ENCODE data around the gene ALDH1A2.

DNA sequence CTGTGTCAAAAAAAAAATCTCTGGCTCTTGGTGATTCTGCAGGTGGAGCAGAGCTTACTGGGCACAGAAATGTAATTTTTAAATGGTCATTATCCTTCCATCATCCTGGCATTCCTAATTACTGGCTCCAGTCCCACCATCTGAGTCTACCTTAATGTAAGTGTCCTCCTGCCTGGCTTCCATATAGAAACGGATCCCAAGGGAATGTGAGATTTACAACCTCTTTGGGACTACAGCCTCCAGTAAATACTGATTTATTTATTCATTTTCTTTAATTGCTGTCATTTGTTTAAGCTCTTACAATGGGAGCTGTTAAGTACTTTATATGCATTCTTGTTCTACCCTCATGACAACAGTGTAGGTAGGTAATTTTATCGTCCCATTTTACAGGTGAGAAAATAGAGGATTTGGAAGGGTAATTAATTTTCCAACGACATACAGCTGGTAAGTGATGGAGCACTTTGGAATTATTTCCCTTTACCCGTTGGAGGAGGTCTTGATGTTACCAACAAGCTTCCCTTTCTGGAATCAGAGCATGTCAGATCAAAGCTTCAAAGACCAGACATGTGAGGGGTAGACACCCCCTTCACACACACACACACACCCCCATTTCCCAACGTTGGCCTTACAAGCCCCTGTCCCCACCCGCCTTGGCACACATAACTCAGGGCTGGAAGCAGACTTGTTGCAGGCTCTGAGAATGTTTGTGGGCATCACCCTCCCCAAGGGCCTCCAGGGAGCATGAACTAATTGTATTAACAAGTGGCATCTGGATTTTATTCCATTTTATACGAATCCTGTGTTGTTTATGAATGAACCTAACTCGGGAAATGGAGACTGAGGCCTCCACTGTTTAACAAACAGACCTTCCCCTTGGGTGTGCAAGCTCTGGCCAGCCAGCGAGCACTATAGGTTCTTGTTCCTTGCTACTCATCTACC lies 116.9 kb downstream of the ALDH1A2 start:
- TF ChIP-seq, protein P1, sequence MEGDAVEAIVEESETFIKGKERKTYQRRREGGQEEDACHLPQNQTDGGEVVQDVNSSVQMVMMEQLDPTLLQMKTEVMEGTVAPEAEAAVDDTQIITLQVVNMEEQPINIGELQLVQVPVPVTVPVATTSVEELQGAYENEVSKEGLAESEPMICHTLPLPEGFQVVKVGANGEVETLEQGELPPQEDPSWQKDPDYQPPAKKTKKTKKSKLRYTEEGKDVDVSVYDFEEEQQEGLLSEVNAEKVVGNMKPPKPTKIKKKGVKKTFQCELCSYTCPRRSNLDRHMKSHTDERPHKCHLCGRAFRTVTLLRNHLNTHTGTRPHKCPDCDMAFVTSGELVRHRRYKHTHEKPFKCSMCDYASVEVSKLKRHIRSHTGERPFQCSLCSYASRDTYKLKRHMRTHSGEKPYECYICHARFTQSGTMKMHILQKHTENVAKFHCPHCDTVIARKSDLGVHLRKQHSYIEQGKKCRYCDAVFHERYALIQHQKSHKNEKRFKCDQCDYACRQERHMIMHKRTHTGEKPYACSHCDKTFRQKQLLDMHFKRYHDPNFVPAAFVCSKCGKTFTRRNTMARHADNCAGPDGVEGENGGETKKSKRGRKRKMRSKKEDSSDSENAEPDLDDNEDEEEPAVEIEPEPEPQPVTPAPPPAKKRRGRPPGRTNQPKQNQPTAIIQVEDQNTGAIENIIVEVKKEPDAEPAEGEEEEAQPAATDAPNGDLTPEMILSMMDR (IDR thresholded peaks at IDR 0.05) = no peak
- no peak for TF ChIP-seq POLR2A (IDR thresholded peaks at IDR 0.05)
